SK-N-MC (cell line): ENCODE measurements around the gene SNRNP200.

Experiments used
- DNase-seq: peaks from one replicate; pipeline ENCODE4 v3.0.0-alpha.2; 2011; ENCODE audit warnings: low read depth, low spot score
- H3K27ac ChIP-seq: fragments of 200-600 bp; sonication (generic); 2 replicates; pipeline ENCODE4 v1.5.1; 2016; ENCODE audit warnings: mixed run types
- H3K36me3 ChIP-seq: fragments of 200-600 bp; sonication (generic); 2 replicates; pipeline ENCODE4 v1.6.1; 2017; ENCODE audit warnings: antibody characterized with exemption, low read length, mixed read lengths; ENCODE audit not compliant: insufficient read depth
- H3K4me3 ChIP-seq: fragments of 200-600 bp; sonication (generic); 2 replicates; pipeline ENCODE4 v1.5.1; 2016
- H3K9ac ChIP-seq: fragments of 200-600 bp; sonication (generic); 2 replicates; pipeline ENCODE4 v1.8.0; 2017; ENCODE audit warnings: mixed run types, mixed read lengths; ENCODE audit not compliant: insufficient read length
- H3K9me3 ChIP-seq: fragments of 200-600 bp; sonication (generic); 2 replicates; pipeline ENCODE4 v1.6.1; 2017; ENCODE audit warnings: low read depth, mild to moderate bottlenecking, antibody characterized with exemption, low read length, moderate library complexity, mixed read lengths
- EZH2 ChIP-seq: fragments of 200-600 bp; sonication (generic); IDR thresholded peaks from one replicate; pipeline ENCODE4 v1.6.1; 2017; ENCODE audit warnings: antibody characterized with exemption
- FOXP2 ChIP-seq: optimal IDR thresholded peaks from 2 replicates; pipeline ENCODE3; 2011; ENCODE audit warnings: mild to moderate bottlenecking, moderate library complexity; ENCODE audit not compliant: insufficient read depth; ENCODE audit errors: extremely low read length, control extremely low read depth
- POLR2AphosphoS5 ChIP-seq: IDR thresholded peaks from 2 replicates; pipeline ENCODE4 v1.6.1; 2012; ENCODE audit warnings: mild to moderate bottlenecking, low read depth, low read length, borderline replicate concordance

The SNRNP200 gene

DNA sequence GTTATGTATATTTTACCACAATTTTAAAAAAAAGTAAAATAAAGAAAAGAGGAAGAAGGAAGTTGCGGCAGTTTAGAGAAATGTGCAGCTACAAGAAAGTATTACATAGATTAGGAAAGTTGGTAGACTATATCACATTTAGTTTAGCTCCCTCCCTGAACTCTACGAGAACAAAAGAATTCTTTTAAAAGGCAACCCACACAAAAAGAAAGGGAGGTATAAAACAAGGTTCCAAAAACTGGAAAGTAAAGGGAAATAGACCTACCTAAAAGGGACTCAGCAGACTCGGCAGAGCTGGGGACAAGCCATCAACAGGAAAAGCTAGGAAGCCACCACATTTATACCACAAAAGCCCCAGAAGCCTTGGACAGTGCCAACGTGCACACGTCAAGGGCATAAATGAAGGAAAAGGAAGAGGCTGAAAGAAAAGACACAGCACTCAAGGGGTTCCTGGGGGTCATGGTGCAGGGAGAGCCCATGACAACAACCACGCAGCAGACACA, 48.7 kb downstream of the SNRNP200 start:
- Histone ChIP-seq H3K36me3 (peaks cover 15% of the 10 kb centered on the region; the same call in 1 of the 2 replicates), H3K9me3 (no peaks in the 10 kb centered on the region), H3K9ac (no peak overlapping the region), H3K27ac (no peak overlapping the region), H3K4me3 (no peak overlapping the region)
- TF ChIP-seq POLR2AphosphoS5 (no peak), FOXP2 (no peak), EZH2 (no peak)
- no peak for DNase-seq

DNA sequence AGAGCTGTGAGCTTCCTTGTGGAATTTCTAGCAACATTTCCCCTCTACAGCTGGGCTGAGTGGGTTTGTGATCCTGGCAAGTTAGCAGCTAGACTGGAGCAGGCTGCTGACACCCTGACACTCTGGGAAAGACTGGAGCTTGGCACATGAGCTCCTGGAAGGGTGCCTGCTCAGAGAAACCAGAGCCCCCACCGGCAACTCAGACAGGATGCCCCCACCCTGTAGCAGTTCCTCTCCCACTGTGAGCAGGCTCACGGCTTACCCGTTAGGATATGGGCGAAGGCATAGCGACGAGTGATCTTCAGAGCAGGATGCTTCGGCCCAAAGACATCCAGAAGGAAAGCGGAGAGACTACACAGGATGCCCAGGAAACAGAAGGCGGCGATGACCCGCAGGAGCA, 50.8 kb downstream of the SNRNP200 start:
- Histone ChIP-seq H3K36me3 (peaks cover 15% of the 10 kb centered on the region; the same call in 1 of the 2 replicates), H3K9me3 (no peaks in the 10 kb centered on the region), H3K27ac (no peak overlapping the region), H3K4me3 (no peak overlapping the region), H3K9ac (no peak overlapping the region)
- TF ChIP-seq POLR2AphosphoS5 (no peak), FOXP2 (no peak), EZH2 (no peak)
- no peak for DNase-seq

DNA sequence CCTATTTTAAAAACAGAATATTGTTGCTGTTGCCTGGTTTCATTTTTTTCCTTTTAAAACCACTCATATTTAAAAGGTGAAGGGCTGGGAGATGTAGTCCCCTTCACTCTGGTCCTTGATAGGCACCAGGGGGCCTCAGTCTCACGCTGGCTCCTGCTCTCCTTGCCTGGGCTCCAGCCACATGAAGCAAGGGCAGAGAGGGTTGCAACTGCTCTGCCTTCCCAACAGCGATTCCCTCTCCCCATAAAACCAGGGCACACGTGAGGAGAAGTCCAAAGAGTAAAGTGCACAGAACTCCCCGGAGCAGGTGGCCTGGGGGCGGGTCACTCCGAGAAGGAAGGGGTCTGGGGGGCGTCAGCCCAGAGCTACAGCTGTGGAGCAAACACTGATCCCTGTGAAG, 52.3 kb downstream of the SNRNP200 start:
- no peak for TF ChIP-seq EZH2
- TF ChIP-seq POLR2AphosphoS5, result no peak
- TF ChIP-seq FOXP2, result no peak
- no peak overlapping the region for H3K4me3 ChIP-seq
- no peak overlapping the region for H3K27ac ChIP-seq
- peaks cover 15% of the 10 kb centered on the region; the same call in 1 of the 2 replicates for H3K36me3 ChIP-seq
- DNase-seq, result no peak
- H3K9me3 ChIP-seq, result no peaks in the 10 kb centered on the region
- no peak overlapping the region for H3K9ac ChIP-seq

DNA sequence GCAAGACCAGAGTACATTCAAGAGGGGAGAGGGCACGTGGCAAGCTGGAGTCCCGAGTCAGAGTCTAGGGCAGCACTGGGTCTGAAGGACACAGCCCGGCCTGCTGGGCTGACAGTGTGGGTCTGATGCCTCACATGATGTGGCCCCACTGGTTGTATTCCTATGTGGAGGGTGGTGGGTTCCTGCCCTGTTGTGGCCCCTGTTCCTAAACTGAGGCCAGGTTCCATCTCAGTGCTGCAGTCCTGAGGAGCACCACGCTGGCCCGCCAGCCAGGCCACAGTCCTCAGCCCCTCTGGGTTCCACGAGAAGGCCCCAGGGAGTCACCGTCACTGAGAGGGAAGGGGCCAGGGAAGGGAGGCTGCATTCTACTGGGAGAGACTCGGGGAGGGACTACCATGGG, 52.8 kb downstream of the SNRNP200 start:
- peaks cover 15% of the 10 kb centered on the region; the same call in 1 of the 2 replicates for H3K36me3 ChIP-seq

DNA sequence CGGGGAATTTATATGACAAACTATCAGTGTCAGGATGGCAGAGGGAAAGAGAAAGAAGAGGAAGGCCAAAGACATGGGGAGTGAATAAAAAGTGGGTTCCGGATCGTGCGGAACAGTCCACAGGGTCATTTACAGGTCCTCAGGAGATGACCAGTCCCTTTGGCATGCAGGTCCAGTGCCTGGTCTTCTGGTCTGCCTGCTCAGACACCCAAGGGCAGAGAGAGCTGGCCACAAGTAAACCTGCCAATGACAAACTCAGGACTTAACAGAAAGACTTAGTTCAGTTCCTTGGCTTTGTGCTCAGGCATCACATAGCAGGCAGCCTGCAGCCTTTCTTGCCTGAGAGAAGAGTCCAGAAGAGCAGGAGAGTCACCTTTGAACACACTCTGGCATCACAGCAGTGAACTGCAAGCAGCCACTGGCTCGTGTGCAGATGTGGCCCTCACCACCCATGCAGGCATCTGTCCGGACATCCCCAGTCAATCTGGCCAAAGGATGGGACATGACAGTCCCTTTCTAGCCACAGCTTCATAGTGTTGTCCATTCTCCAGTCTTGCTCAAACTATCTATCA, 53.5 kb downstream of the SNRNP200 start:
- Histone ChIP-seq H3K9ac (no peak overlapping the region), H3K9me3 (no peaks in the 10 kb centered on the region), H3K4me3 (no peak overlapping the region), H3K27ac (no peak overlapping the region), H3K36me3 (peaks cover 15% of the 10 kb centered on the region; the same call in 1 of the 2 replicates)
- no peak for DNase-seq
- no peak for TF ChIP-seq FOXP2
- TF ChIP-seq POLR2AphosphoS5, result no peak
- TF ChIP-seq EZH2, result no peak

More for the DNA sequence above, 52.8 kb downstream of the SNRNP200 start:
- no peak overlapping the region for H3K9ac ChIP-seq
- no peak overlapping the region for H3K27ac ChIP-seq
- H3K4me3 ChIP-seq, result no peak overlapping the region
- TF ChIP-seq POLR2AphosphoS5, result no peak
- DNase-seq, result no peak
- no peaks in the 10 kb centered on the region for H3K9me3 ChIP-seq

DNA sequence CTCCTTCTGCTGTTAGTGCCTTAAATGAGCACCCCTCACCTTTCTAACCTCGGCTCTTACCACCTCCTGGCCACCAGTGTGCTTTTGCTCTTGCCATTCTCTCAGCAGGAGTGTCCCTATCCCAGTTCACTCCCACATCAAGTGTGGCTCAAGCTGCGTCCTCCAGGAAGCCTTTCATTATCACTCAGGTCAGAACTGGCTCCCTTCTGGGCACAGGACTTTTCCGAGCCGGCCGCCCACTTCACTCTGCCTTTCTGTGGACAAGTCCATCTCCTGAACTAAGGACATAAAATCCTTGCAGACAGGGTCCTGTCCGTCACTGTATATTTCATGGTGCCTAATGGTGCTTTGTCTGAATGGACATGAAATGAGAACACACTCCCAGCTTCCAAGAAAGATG, 55.2 kb downstream of the SNRNP200 start:
- DNase-seq, result no peak
- no peak for TF ChIP-seq EZH2
- no peak for TF ChIP-seq POLR2AphosphoS5
- TF ChIP-seq FOXP2, result no peak
- H3K9ac ChIP-seq, result peak overlapping the region; percentile 13
- H3K4me3 ChIP-seq, result no peak overlapping the region
- peak overlapping the region; percentile 82 for H3K27ac ChIP-seq
- H3K9me3 ChIP-seq, result no peaks in the 10 kb centered on the region
- H3K36me3 ChIP-seq, result peaks cover 10% of the 10 kb centered on the region; the same call in 1 of the 2 replicates

DNA sequence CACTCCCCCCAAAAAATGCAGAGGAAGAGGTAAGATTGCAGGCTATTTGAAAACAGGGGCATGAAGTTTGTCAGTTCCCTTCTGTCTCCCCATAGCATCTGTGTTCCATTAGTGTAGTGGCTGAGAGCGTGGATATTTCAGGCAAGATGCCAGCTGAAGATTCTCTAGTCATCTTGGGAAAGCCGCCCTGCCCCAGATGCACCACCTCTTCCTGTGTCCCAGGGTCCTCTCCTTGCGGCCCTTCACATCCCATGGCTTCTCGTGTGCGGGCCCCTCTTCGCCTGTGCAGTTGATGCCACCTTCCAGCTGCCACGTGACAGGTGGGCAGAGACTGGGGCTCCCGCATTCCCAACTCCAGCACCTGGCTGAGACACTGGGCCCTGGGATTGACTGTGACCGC, 55.7 kb downstream of the SNRNP200 start:
- peak overlapping the region; percentile 46 for H3K4me3 ChIP-seq
- no peaks in the 10 kb centered on the region for H3K9me3 ChIP-seq
- peak; percentile 48 for DNase-seq
- no peak for TF ChIP-seq FOXP2
- no peak for TF ChIP-seq POLR2AphosphoS5
- no peak for TF ChIP-seq EZH2
- no peak overlapping the region for H3K9ac ChIP-seq
- peak overlapping the region; percentile 82 for H3K27ac ChIP-seq
- peaks cover 10% of the 10 kb centered on the region; the same call in 1 of the 2 replicates for H3K36me3 ChIP-seq

DNA sequence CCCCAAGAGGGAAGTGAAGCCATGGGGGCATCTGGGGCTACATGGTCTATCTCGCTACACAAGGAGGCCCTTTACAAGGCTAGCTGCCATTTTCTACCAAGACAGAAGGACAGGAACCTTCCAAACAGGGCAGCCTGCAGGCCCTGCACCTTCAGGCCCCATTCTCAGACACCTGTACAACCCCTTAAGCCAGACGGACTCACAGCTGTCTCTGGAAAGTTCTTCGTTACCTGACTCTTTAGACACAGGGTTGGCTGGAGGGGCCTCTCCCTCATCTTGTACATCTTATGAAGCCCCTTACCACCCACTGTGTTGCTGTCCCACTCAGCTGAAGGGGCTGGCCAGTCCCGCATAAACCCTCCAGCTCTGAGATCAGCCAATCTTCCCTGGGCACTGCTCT, 56.7 kb downstream of the SNRNP200 start:
- TF ChIP-seq FOXP2, result no peak
- no peak for TF ChIP-seq POLR2AphosphoS5
- no peak for TF ChIP-seq EZH2

DNA sequence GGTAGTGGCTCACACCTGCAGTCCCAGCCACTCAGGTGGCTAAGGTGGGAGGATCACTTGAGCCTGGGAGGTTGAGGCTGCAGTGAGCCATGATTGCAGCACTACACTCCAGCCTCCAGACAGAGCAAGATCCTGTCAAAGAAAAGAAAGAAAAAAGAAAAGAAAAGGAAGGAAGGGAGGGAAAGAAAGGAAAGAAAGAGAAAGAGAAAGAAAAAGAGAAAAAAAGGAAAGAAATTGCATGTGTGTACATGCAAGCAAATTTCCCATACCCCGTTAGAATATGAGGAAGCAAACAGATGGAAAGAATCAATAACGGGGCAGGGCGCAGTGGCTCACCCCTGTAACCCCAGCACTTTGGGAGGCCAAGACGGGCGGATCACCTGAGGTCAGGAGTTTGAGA, 57.5 kb downstream of the SNRNP200 start:
- TF ChIP-seq POLR2AphosphoS5 (no peak), FOXP2 (no peak), EZH2 (no peak)
- Histone ChIP-seq H3K27ac (no peak overlapping the region), H3K9me3 (no peaks in the 10 kb centered on the region), H3K36me3 (no peaks in the 10 kb centered on the region; the same call in 1 of the 2 replicates), H3K9ac (no peak overlapping the region), H3K4me3 (no peak overlapping the region)
- DNase-seq, result no peak

More for the DNA sequence above, 56.7 kb downstream of the SNRNP200 start:
- DNase-seq, result no peak
- Histone ChIP-seq H3K27ac (no peak overlapping the region), H3K36me3 (peaks cover 7% of the 10 kb centered on the region; the same call in 1 of the 2 replicates), H3K4me3 (no peak overlapping the region), H3K9me3 (no peaks in the 10 kb centered on the region), H3K9ac (no peak overlapping the region)

DNA sequence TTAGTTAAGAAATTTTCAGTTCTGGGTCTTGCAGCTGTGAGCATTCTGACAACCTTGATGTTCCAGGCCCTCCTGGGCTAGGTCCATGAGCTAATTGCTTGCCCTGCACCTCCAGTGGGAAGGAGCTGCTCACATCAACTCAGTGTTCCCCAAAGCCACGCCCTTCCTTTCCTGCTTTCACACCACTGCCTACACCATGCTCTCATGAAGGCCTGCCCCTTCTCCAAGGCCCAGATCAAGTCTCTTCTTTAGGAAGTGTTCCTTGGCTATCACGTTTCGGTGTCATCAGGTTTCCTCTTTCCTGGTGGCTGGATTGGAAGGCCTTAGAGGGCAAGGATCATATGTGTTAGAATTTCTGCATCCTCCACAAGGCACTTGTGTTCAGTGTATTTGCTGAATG, 58.3 kb downstream of the SNRNP200 start:
- Histone ChIP-seq H3K4me3 (no peak overlapping the region), H3K9me3 (no peaks in the 10 kb centered on the region), H3K9ac (no peak overlapping the region), H3K36me3 (no peaks in the 10 kb centered on the region), H3K27ac (no peak overlapping the region)
- no peak for DNase-seq
- TF ChIP-seq POLR2AphosphoS5, result no peak
- no peak for TF ChIP-seq FOXP2
- TF ChIP-seq EZH2, result no peak
